ENCODE results near the gene PSMA6. TPM values are rescaled to one million over a fixed set of nuclear protein-coding genes. Genes with fewer than 3 reads are reported as not detected.
"Not testable (repeated sequence)": the region's sequence is repeated elsewhere in the genome, so short reads cannot be mapped to it uniquely, and the experiment has no call there.

PSMA6 gene
- total and polyA plus RNA-seq, 4 donors: 155 to 171 (median 166) TPM

GRCh38 chr14:35347323-35348043, 55.3 kb downstream of the PSMA6 start:
- Histone ChIP-seq H3K36me3 (ENCODE audit: control insufficient read depth, insufficient read depth, low read length) (no peaks in the 10 kb centered on the region), H3K27ac (ENCODE audit: low read depth, low read length) (no peak overlapping the region), H3K9me3 (ENCODE audit: control insufficient read depth, insufficient read depth, low read length) (no peaks in the 10 kb centered on the region), H3K27me3 (ENCODE audit: control insufficient read depth, insufficient read depth, low read length) (no peaks in the 10 kb centered on the region), H3K4me3 (ENCODE audit: low read depth, low read length) (no peak overlapping the region), H3K4me1 (ENCODE audit: control insufficient read depth, insufficient read depth, low read length) (peaks cover 15% of the 10 kb centered on the region)
- 28% methylated on average over 7 of the region's 13 CpGs for WGBS (ENCODE audit: insufficient coverage)
- DNase-seq (ENCODE audit: low read depth in 4 of 6, low spot score in 6 of 6): peak in 1 of 6 donors; percentile 58

GRCh38 chr14:35348044-35348380, 55.8 kb downstream of the PSMA6 start:
- WGBS (ENCODE audit: insufficient coverage): 70% methylated on average over 4 of the region's 6 CpGs
- not testable (repeated sequence) for H3K36me3 ChIP-seq (ENCODE audit: control insufficient read depth, insufficient read depth, low read length); DNase-seq (ENCODE audit: low read depth in 4 of 6, low spot score in 6 of 6); H3K4me3 ChIP-seq (ENCODE audit: low read depth, low read length); H3K27ac ChIP-seq (ENCODE audit: low read depth, low read length); H3K27me3 ChIP-seq (ENCODE audit: control insufficient read depth, insufficient read depth, low read length); H3K9me3 ChIP-seq (ENCODE audit: control insufficient read depth, insufficient read depth, low read length)
- peaks cover 17% of the 10 kb centered on the region for H3K4me1 ChIP-seq (ENCODE audit: control insufficient read depth, insufficient read depth, low read length)

GRCh38 chr14:35349496-35350365, 57.5 kb downstream of the PSMA6 start:
- H3K9me3 ChIP-seq (ENCODE audit: control insufficient read depth, insufficient read depth, low read length): no peaks in the 10 kb centered on the region
- H3K4me1 ChIP-seq (ENCODE audit: control insufficient read depth, insufficient read depth, low read length): peaks cover 17% of the 10 kb centered on the region
- no peaks in the 10 kb centered on the region for H3K27me3 ChIP-seq (ENCODE audit: control insufficient read depth, insufficient read depth, low read length)
- no peak overlapping the region for H3K27ac ChIP-seq (ENCODE audit: low read depth, low read length)
- DNase-seq (ENCODE audit: low read depth in 4 of 6, low spot score in 6 of 6): no peak
- no peaks in the 10 kb centered on the region for H3K36me3 ChIP-seq (ENCODE audit: control insufficient read depth, insufficient read depth, low read length)
- WGBS (ENCODE audit: insufficient coverage): 81% methylated on average over 7 of the region's 12 CpGs
- H3K4me3 ChIP-seq (ENCODE audit: low read depth, low read length): no peak overlapping the region

DNA sequence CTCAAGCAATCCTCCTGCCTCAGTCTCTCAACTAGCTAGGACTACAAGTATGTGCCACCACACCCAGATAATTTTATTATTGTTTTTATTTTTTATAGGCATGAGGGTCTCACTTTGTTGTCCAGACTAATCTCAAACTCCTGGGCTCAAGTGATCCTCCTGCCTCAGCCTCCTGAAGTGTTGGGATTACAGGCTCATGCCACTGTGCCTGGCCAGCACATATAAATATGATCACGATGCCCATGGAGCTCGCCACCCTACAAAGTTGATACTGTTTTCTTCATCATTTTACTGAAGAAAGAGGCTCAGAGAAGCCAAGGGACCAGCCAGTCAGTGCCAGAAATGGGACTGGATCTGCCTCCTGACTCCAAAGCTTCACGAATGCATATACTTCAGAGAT, 59.3 kb downstream of the PSMA6 start:
- no peaks in the 10 kb centered on the region for H3K9me3 ChIP-seq (ENCODE audit: control insufficient read depth, insufficient read depth, low read length)
- H3K4me1 ChIP-seq (ENCODE audit: control insufficient read depth, insufficient read depth, low read length): peaks cover 17% of the 10 kb centered on the region
- no peaks in the 10 kb centered on the region for H3K36me3 ChIP-seq (ENCODE audit: control insufficient read depth, insufficient read depth, low read length)
- H3K4me3 ChIP-seq (ENCODE audit: low read depth, low read length): no peak overlapping the region
- WGBS (ENCODE audit: insufficient coverage): 95% methylated on average over 3 of the region's 3 CpGs
- H3K27ac ChIP-seq (ENCODE audit: low read depth, low read length): no peak overlapping the region
- DNase-seq (ENCODE audit: low read depth in 4 of 6, low spot score in 6 of 6): no peak
- H3K27me3 ChIP-seq (ENCODE audit: control insufficient read depth, insufficient read depth, low read length): no peaks in the 10 kb centered on the region

- H3K27ac ChIP-seq (ENCODE audit: low read depth, low read length): no peak overlapping the region
- no peaks in the 10 kb centered on the region for H3K9me3 ChIP-seq (ENCODE audit: control insufficient read depth, insufficient read depth, low read length)
- 83% methylated on average over 3 of the region's 4 CpGs for WGBS (ENCODE audit: insufficient coverage)
- no peak overlapping the region for H3K4me3 ChIP-seq (ENCODE audit: low read depth, low read length)
- no peaks in the 10 kb centered on the region for H3K36me3 ChIP-seq (ENCODE audit: control insufficient read depth, insufficient read depth, low read length)
- H3K4me1 ChIP-seq (ENCODE audit: control insufficient read depth, insufficient read depth, low read length): peaks cover 17% of the 10 kb centered on the region
- H3K27me3 ChIP-seq (ENCODE audit: control insufficient read depth, insufficient read depth, low read length): no peaks in the 10 kb centered on the region
- no peak for DNase-seq (ENCODE audit: low read depth in 4 of 6, low spot score in 6 of 6)
Observed at GRCh38 chr14:35351897-35352273, 59.7 kb downstream of the PSMA6 start.

- H3K9me3 ChIP-seq (ENCODE audit: control insufficient read depth, insufficient read depth, low read length): no peaks in the 10 kb centered on the region
- H3K27me3 ChIP-seq (ENCODE audit: control insufficient read depth, insufficient read depth, low read length): no peaks in the 10 kb centered on the region
- DNase-seq (ENCODE audit: low read depth in 4 of 6, low spot score in 6 of 6): no peak
- 68% methylated on average over 13 of the region's 15 CpGs for WGBS (ENCODE audit: insufficient coverage)
- no peak overlapping the region for H3K4me3 ChIP-seq (ENCODE audit: low read depth, low read length)
- no peaks in the 10 kb centered on the region for H3K36me3 ChIP-seq (ENCODE audit: control insufficient read depth, insufficient read depth, low read length)
- peaks cover 12% of the 10 kb centered on the region for H3K4me1 ChIP-seq (ENCODE audit: control insufficient read depth, insufficient read depth, low read length)
- no peak overlapping the region for H3K27ac ChIP-seq (ENCODE audit: low read depth, low read length)
Observed at GRCh38 chr14:35352274-35353233, 60.4 kb downstream of the PSMA6 start.

DNA sequence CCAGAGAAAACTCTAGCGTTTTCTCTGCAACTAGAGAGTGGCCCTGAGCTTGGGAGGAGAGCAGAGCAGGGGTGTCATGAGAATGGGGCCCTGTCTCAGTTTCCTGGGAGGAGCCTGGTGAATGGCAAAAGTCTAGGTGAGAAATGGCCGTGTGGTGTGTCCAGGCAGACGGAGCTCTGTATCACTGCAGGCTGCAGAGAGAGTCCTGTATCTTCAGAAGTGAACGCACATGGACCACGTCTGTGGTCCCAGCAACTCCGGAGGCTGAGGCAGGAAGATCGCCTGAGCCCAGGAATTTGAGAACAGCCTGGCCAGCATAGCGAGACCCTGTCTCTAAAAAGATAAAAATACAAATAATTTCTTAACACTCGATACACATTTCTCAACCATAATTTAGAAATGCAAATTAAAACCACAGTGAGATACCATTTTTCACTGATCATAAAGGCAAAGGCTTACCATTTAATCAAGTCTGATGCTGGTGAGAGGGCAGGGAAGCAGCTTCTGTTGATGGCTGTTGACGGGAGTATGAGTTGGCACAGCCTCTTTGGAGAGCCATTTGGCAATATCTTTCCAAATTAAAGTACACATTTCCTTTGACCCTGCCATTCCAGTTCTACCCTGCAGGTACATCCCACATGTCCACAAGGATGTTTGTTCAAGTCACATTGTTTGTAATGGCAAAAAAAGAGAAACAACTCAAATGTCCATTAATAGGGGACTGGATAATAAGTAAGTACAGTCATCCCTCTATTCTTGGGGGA, 61.4 kb downstream of the PSMA6 start:
- H3K4me1 ChIP-seq (ENCODE audit: control insufficient read depth, insufficient read depth, low read length): peaks cover 10% of the 10 kb centered on the region
- H3K4me3 ChIP-seq (ENCODE audit: low read depth, low read length): no peak overlapping the region
- no peaks in the 10 kb centered on the region for H3K27me3 ChIP-seq (ENCODE audit: control insufficient read depth, insufficient read depth, low read length)
- no peak overlapping the region for H3K27ac ChIP-seq (ENCODE audit: low read depth, low read length)
- H3K9me3 ChIP-seq (ENCODE audit: control insufficient read depth, insufficient read depth, low read length): no peaks in the 10 kb centered on the region
- 70% methylated on average over 8 of the region's 10 CpGs for WGBS (ENCODE audit: insufficient coverage)
- DNase-seq (ENCODE audit: low read depth in 4 of 6, low spot score in 6 of 6): no peak
- H3K36me3 ChIP-seq (ENCODE audit: control insufficient read depth, insufficient read depth, low read length): no peaks in the 10 kb centered on the region

DNA sequence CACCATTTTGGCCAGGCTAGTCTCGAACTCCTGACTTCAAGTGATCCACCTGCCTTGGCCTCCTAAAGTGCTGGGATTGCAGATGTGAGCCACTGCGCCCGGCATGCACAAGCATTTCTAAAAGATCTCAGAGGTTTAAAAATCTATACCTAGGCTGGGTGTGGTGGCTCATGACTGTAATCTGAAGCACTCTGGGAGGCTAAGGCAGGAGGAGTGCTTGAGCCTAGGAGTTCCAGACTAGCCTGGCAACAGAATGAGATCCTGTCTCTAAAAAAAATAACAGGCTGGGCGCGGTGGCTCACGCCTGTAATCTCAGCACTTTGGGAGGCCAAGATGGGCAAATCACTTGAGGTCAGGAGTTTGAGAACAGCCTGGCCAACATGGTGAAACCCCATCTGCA, 63.1 kb downstream of the PSMA6 start:
- WGBS (ENCODE audit: insufficient coverage): 98% methylated on average over 6 of the region's 6 CpGs
- H3K27me3 ChIP-seq (ENCODE audit: control insufficient read depth, insufficient read depth, low read length); H3K4me1 ChIP-seq (ENCODE audit: control insufficient read depth, insufficient read depth, low read length): not testable (repeated sequence)

More for the DNA sequence above, 63.1 kb downstream of the PSMA6 start:
- H3K36me3 ChIP-seq (ENCODE audit: control insufficient read depth, insufficient read depth, low read length); DNase-seq (ENCODE audit: low read depth in 4 of 6, low spot score in 6 of 6); H3K4me3 ChIP-seq (ENCODE audit: low read depth, low read length); H3K27ac ChIP-seq (ENCODE audit: low read depth, low read length); H3K9me3 ChIP-seq (ENCODE audit: control insufficient read depth, insufficient read depth, low read length): not testable (repeated sequence)

Measured in spinal cord (tissue), 10 donors.